OCI-LY7 (cell line): ENCODE data around the gene WWTR1. TPM values are rescaled to one million over a fixed set of nuclear protein-coding genes. Genes with fewer than 3 reads are reported as not detected.

Experiments used
- BruUV-seq: library from RNA; stranded (reverse); fragments of 400-500 nt; replicated peaks from 2 replicates; lab custom pipeline; 2021; lab: Mats Ljungman, UMichigan
- CTCF ChIA-PET: fragments of 300-600 bp; sonication (Branson Sonifier 250); formaldehyde crosslinking; loops from one replicate; lab custom pipeline; 2022; ENCODE audit warnings: antibody characterized with exemption; ENCODE audit not compliant: unreplicated experiment; lab: Charles Lee
- POLR2A ChIA-PET: fragments of 300-600 bp; sonication (Branson Sonifier 250); formaldehyde crosslinking; loops from one replicate; lab custom pipeline; 2022; ENCODE audit warnings: antibody characterized with exemption; lab: Charles Lee
- DNase-seq: peaks from one replicate; pipeline ENCODE4 v3.0.0-alpha.2; 2015; ENCODE audit warnings: low spot score
- H2AFZ ChIP-seq: fragments of 200-600 bp; sonication (generic), shearing (Covaris generic); 2 replicates; pipeline ENCODE4 v1.6.1; 2014; ENCODE audit warnings: mild to moderate bottlenecking, antibody characterized with exemption, low read length, moderate library complexity
- H3K27ac ChIP-seq: fragments of 200-600 bp; sonication (generic); 2 replicates; pipeline ENCODE4 v1.5.1; 2014; ENCODE audit warnings: mixed run types, low read depth, mild to moderate bottlenecking, moderate library complexity, low read length, inconsistent platforms; ENCODE audit not compliant: poor library complexity, severe bottlenecking
- H3K36me3 ChIP-seq: fragments of 200-600 bp; sonication (generic); 2 replicates; pipeline ENCODE4 v1.6.1; 2014; ENCODE audit warnings: mild to moderate bottlenecking, antibody characterized with exemption, low read length, moderate library complexity, mixed read lengths; ENCODE audit not compliant: insufficient read depth
- H3K4me1 ChIP-seq: fragments of 200-600 bp; sonication (generic); 2 replicates; pipeline ENCODE4 v1.5.1; 2014; ENCODE audit warnings: mild to moderate bottlenecking, low read length; ENCODE audit not compliant: insufficient read depth, poor library complexity, severe bottlenecking
- H3K4me2 ChIP-seq: fragments of 200-600 bp; sonication (generic); 2 replicates; pipeline ENCODE4 v1.6.1; 2014; ENCODE audit warnings: mild to moderate bottlenecking, low read length
- H3K4me3 ChIP-seq: fragments of 200-600 bp; sonication (generic); 2 replicates; pipeline ENCODE4 v1.5.1; 2014; ENCODE audit warnings: mild to moderate bottlenecking, low read depth, low read length; ENCODE audit not compliant: poor library complexity, severe bottlenecking
- H3K79me2 ChIP-seq: fragments of 200-600 bp; sonication (generic); 2 replicates; pipeline ENCODE4 v1.6.1; 2016; ENCODE audit warnings: low read depth, mild to moderate bottlenecking, low read length, moderate library complexity, mixed read lengths; ENCODE audit not compliant: insufficient read depth
- H3K9me2 ChIP-seq: fragments of 200-600 bp; sonication (generic); 2 replicates; pipeline ENCODE4 v1.6.1; 2016; ENCODE audit warnings: mild to moderate bottlenecking, low read length, mixed read lengths; ENCODE audit not compliant: insufficient read depth
- H3K9me3 ChIP-seq: fragments of 200-600 bp; sonication (generic); 2 replicates; pipeline ENCODE4 v1.6.1; 2014; ENCODE audit warnings: mild to moderate bottlenecking, mixed run types, low read length, mixed read lengths
- H4K20me1 ChIP-seq: fragments of 200-600 bp; sonication (generic); 2 replicates; pipeline ENCODE4 v1.6.1; 2014; ENCODE audit warnings: mild to moderate bottlenecking, antibody characterized with exemption, low read length, moderate library complexity, mixed read lengths; ENCODE audit not compliant: insufficient read depth
- CTCF ChIP-seq: fragments of 200-600 bp; sonication (generic); conservative IDR thresholded peaks from 2 replicates; pipeline ENCODE4 v1.5.1; 2014; ENCODE audit warnings: mild to moderate bottlenecking, antibody characterized with exemption, low read length, moderate library complexity, mixed read lengths
- EZH2phosphoT487 ChIP-seq: fragments of 200-600 bp; sonication (generic); IDR thresholded peaks from 2 replicates; pipeline ENCODE4 v1.6.1; 2018; ENCODE audit warnings: low read depth, borderline replicate concordance, mild to moderate bottlenecking, mixed run types, antibody characterized with exemption, low read length, moderate library complexity, mixed read lengths
- intact Hi-C: fragments of 100-400 bp; cut with micrococcal nuclease; formaldehyde crosslinking; loops from one replicate; pipeline ENCODE4 v1.10.0; 2022; ENCODE audit not compliant: unreplicated experiment
- total RNA-seq, 2 experiments: library from RNA; depleted of rRNA in 1 of 2; stranded (reverse); fragments of >200 nt in 1 of 2; shearing (Covaris generic) in 1 of 2; gene quantifications; 2 replicates each; pipeline ENCODE4 v1.2.3, GENCODE V29; 2014 to 2022

The WWTR1 gene
- total RNA-seq, 2 experiments from 2014 or later, result 0.15 TPM; not detected in 1

DNA sequence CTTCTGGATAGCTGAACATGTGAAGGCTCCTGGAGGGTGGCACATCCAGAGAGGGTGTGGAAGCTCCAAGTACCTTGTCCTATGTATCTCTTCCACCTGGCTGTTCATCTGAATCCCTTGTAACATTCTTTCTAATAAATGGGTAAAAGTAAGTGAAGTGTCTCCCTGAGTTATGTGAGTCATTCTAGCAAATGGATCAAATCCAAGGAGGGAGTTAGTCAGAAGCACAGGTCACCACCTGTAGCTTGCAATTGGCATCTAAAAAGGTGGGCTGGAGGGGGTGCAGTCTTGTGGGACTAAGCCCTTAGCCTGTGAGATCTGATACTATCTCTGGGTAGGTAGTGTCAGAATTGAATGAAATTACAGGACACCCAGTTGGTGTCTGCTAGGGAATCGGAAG, 71.0 kb downstream of the WWTR1 start:
- H3K4me1 ChIP-seq, result no peaks in the 10 kb centered on the region
- H3K9me3 ChIP-seq, result no peaks in the 10 kb centered on the region
- BruUV-seq, result no TSS peak

GRCh38 chr3:149585401-149585726, 72.5 kb downstream of the WWTR1 start:
- Histone ChIP-seq H3K79me2 (no peaks in the 10 kb centered on the region), H3K4me2 (no peak overlapping the region), H3K4me3 (no peak overlapping the region), H3K4me1 (no peaks in the 10 kb centered on the region), H4K20me1 (no peaks in the 10 kb centered on the region), H3K36me3 (no peaks in the 10 kb centered on the region), H3K9me3 (no peaks in the 10 kb centered on the region), H3K27ac (no peak overlapping the region), H3K9me2 (no peaks in the 10 kb centered on the region), H2AFZ (no peak overlapping the region)
- intact Hi-C loops, result no loop called here
- DNase-seq, result no peak
- BruUV-seq, result no TSS peak
- ChIA-PET POLR2A (interaction anchor here (0.7 kb wide), 1 partner anchor 270 kb away, joined by 3 read pairs; no protein-coding TSS in a partner anchor), CTCF (no interaction called here)
- no peak for TF ChIP-seq EZH2phosphoT487
- TF ChIP-seq CTCF, result no peak

More for the DNA sequence above, 71.0 kb downstream of the WWTR1 start:
- Histone ChIP-seq H4K20me1 (no peaks in the 10 kb centered on the region), H3K9me2 (no peaks in the 10 kb centered on the region), H3K4me3 (no peak overlapping the region), H3K27ac (no peak overlapping the region), H2AFZ (no peak overlapping the region), H3K4me2 (no peak overlapping the region), H3K36me3 (no peaks in the 10 kb centered on the region), H3K79me2 (no peaks in the 10 kb centered on the region)
- TF ChIP-seq EZH2phosphoT487 (no peak), CTCF (no peak)
- intact Hi-C loops, result no loop called here
- ChIA-PET POLR2A (interaction anchor here (0.5 to 1.1 kb wide), 6 partner anchors 8 to 96 kb away, joined by 3 to 5 read pairs (median 3); no protein-coding TSS in a partner anchor), CTCF (no interaction called here)
- DNase-seq, result no peak

GRCh38 chr3:149583921-149584635, 73.7 kb downstream of the WWTR1 start:
- no peaks in the 10 kb centered on the region for H3K36me3 ChIP-seq
- H2AFZ ChIP-seq, result no peak overlapping the region
- H3K9me2 ChIP-seq, result no peaks in the 10 kb centered on the region
- ChIA-PET POLR2A (interaction anchor here (0.5 kb wide), 1 partner anchor 710 kb away, joined by 3 read pairs; no protein-coding TSS in a partner anchor), CTCF (no interaction called here)
- no peaks in the 10 kb centered on the region for H3K4me1 ChIP-seq
- no peak overlapping the region for H3K4me3 ChIP-seq
- no peaks in the 10 kb centered on the region for H4K20me1 ChIP-seq
- H3K79me2 ChIP-seq, result no peaks in the 10 kb centered on the region
- no peak overlapping the region for H3K4me2 ChIP-seq
- H3K27ac ChIP-seq, result no peak overlapping the region
- intact Hi-C loops, result no loop called here
- H3K9me3 ChIP-seq, result no peaks in the 10 kb centered on the region
- BruUV-seq, result no TSS peak
- no peak for TF ChIP-seq EZH2phosphoT487
- TF ChIP-seq CTCF, result no peak
- DNase-seq, result no peak
